ENCODE data around the gene SLC23A3. TPM values are rescaled to one million over a fixed set of nuclear protein-coding genes. Genes with fewer than 3 reads are reported as not detected.

Gene SLC23A3
- total RNA-seq, 4 donors from 2014 or later = 0.26 to 8.1 (median 1.8) TPM; not detected in 1

- no peak for DNase-seq
- Histone ChIP-seq H3K4me1 (no peaks in the 10 kb centered on the region), H3K4me3 (no peak overlapping the region), H3K9me3 (no peaks in the 10 kb centered on the region), H3K27me3 (no peaks in the 10 kb centered on the region), H3K36me3 (no peaks in the 10 kb centered on the region), H3K27ac (no peak overlapping the region)
- TF ChIP-seq CTCF (IDR thresholded peaks at IDR 0.05) (no peak), POLR2A (IDR thresholded peaks at IDR 0.05) (no peak)
- intact Hi-C loops (cut with DNase I; ENCODE audit: low total_unique reads) = no loop called here
Measured at GRCh38 chr2:219168932-219169331, 897 bp downstream of the SLC23A3 start.

- intact Hi-C loops (cut with DNase I; ENCODE audit: low total_unique reads) = no loop called here
- no peak overlapping the region for H3K27ac ChIP-seq
- no peak for DNase-seq
- H3K27me3 ChIP-seq = no peaks in the 10 kb centered on the region
- H3K4me1 ChIP-seq = no peaks in the 10 kb centered on the region
- no peaks in the 10 kb centered on the region for H3K9me3 ChIP-seq
- TF ChIP-seq POLR2A (IDR thresholded peaks at IDR 0.05) (no peak), CTCF (IDR thresholded peaks at IDR 0.05) (no peak)
- no peak overlapping the region for H3K4me3 ChIP-seq
- no peaks in the 10 kb centered on the region for H3K36me3 ChIP-seq
Measured at GRCh38 chr2:219168526-219168925, 1.3 kb downstream of the SLC23A3 start.

- no peak overlapping the region for H3K4me3 ChIP-seq
- H3K4me1 ChIP-seq = no peaks in the 10 kb centered on the region
- H3K36me3 ChIP-seq = no peaks in the 10 kb centered on the region
- intact Hi-C loops (cut with DNase I; ENCODE audit: low total_unique reads) = no loop called here
- H3K27ac ChIP-seq = no peak overlapping the region
- TF ChIP-seq CTCF (IDR thresholded peaks at IDR 0.05) (no peak), POLR2A (IDR thresholded peaks at IDR 0.05) (no peak)
- DNase-seq = no peak
- no peaks in the 10 kb centered on the region for H3K9me3 ChIP-seq
- no peaks in the 10 kb centered on the region for H3K27me3 ChIP-seq
Measured at GRCh38 chr2:219167997-219168396, 1.8 kb downstream of the SLC23A3 start.

- TF ChIP-seq POLR2A (IDR thresholded peaks at IDR 0.05) (no peak), CTCF (IDR thresholded peaks at IDR 0.05) (no peak)
- no peak overlapping the region for H3K4me3 ChIP-seq
- no peaks in the 10 kb centered on the region for H3K36me3 ChIP-seq
- H3K4me1 ChIP-seq = no peaks in the 10 kb centered on the region
- H3K9me3 ChIP-seq = no peaks in the 10 kb centered on the region
- intact Hi-C loops (cut with DNase I; ENCODE audit: low total_unique reads) = no loop called here
- no peaks in the 10 kb centered on the region for H3K27me3 ChIP-seq
- H3K27ac ChIP-seq = no peak overlapping the region
- DNase-seq = no peak
Measured at GRCh38 chr2:219165058-219165911, 4.5 kb downstream of the SLC23A3 start.

- Histone ChIP-seq H3K4me3 (no peak overlapping the region), H3K9me3 (no peaks in the 10 kb centered on the region), H3K4me1 (peaks cover 0 to 4% of the 10 kb centered on the region in 2 donors), H3K27me3 (no peaks in the 10 kb centered on the region), H3K27ac (no peak overlapping the region), H3K36me3 (no peaks in the 10 kb centered on the region)
- intact Hi-C loops (cut with DNase I; ENCODE audit: low total_unique reads) = loop anchor here (5.0 kb wide), 1 partner anchor 134 kb away; no protein-coding TSS in a partner anchor
- DNase-seq = no peak
- TF ChIP-seq CTCF (IDR thresholded peaks at IDR 0.05) (no peak), POLR2A (IDR thresholded peaks at IDR 0.05) (no peak)
Measured at GRCh38 chr2:219163156-219163555, 6.7 kb downstream of the SLC23A3 start.

Measured in uterus (tissue), 4 donors.